GM21390 (cell line): ENCODE results near the gene UMODL1.

Source experiments
- ATAC-seq: cut with Tn5 transposase; IDR thresholded peaks from one replicate; pipeline ENCODE4 v1.9.1; 2021; ENCODE audit not compliant: unreplicated experiment

The UMODL1 gene

DNA sequence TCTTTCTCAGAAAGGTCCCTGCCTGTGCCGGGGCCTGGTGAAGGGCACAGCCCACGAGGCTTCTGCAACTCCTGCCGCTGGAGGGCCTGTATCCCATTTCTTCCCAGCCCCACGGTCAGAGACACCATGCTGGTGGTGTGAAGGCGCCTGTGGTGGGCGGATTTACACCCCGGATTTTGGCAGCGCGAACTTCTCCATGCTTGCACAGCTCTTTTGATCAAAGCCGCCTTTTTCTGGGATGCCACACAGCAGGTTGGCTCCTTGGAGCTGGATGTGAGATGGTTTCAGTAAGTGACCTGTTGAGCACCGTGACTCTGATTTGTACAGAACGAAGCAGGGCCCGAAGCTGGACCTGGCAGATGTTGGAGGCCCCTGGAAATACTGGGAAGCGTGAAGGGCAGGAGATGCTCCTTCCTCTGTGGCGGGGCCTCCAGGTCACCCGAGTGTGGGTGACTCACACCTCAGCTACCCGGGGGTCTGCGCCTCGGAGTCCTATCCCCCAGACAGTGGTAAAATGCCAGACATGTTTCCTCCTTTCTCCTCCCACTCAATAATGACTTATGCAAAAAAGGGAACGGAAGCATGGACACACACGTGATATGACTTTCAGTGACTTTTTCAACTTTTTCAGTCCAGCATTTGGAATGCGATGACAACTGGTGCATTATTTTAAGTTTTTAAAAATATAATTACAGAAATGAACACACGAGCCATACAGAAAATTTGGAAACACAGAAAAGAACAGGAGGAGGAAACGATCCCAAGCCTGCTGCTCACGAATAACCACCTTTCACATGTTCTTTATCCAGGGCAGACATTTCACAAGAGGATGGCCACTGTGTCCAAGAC is 9.0 kb downstream of the UMODL1 start:
- no peak for ATAC-seq

DNA sequence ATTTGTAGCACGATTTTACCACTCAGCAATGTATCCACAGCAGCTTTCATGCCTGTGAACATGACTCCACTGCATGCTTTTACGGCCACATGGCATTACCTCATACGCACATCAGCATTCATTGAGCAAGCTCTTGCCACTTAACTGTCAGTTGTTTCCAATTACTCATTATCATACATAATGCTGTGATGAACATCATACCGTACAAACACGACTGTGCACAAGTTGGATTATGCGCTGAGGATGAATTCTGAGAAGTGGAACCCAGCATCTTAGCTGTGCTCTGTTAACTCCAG is 9.6 kb downstream of the UMODL1 start:
- ATAC-seq: no peak

DNA sequence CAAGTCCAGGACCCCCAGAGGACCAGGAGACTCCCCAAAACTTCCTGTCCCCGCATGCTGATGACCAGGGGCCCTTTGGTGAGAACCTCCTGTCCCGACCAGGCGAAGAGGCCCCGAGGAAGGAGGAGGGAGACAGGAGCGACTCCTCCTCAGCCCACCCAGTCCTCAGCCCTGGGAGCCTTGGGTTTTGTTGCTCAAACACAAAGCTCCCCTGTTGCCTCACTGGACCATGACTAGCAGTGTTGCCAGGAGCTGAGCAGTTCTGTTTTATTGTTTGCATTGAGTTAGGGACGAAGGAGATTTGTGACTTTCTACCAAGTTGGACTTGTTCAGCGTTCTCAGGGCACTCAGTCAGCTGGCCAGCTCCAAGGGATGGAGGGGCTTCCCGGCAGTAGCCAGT is 10.0 kb downstream of the UMODL1 start:
- no peak for ATAC-seq

DNA sequence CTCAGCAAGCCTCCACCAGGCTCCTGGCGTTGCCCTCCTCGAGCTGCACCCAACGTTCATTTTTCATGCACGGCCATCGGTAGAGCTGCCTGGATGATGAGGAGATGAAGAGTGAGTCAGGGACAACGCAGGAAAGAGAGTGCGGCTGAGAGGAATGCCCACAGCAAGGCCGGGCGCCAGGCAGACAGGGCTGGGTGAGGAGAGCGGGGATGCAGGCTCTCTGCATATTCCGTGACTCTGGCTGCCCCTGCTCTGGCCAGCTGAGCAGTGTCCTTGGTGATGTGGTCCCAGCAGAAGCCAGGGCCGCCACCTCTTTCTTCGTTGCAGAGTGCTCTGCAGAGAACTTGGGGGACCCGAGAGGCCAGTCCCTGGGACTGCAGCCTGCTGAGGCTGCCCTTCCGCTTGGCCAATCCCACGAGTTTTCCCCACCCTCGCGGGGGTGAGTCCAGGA is 10.8 kb downstream of the UMODL1 start:
- ATAC-seq: no peak

DNA sequence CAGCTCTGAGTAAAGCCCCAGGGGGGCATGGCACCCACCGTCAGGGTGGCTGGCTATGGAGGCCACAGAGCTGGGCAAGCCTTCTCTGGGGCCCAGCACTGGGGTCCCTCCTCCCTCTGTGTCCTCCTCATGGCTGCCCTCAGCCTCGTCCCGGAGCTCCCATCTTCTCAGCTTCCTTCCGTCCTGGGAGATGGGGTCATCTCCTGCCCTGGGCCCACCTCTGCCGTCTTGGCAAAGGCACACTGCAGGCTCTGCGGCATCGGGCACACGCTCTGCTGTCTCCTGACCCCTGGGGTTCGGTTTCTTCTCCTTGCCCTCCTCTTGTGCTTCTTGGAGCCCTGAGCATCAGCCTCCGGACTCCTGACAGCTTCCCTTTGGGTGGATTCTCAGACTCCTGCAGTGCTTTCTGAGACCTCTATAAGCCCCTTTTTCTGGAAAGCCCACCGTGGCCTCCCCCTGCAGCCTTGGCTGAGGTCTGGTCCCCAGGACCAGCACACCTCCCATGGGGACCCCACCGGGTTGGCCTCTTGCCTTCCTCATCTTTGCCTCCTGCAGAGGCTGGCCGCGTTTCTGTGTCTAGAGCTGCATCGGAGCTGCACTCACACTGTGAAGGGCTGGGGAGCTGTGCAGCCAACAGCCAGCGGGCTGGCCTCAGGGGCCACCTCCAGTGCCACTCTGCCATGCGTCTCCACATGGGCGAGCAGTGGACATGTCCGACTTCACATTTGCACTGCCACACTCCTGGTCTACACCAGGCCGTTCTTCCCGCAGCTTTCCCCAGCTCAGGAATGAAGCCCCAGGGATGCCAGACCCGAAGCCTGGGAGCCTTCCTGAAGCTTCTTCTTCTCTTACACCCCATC is 11.6 kb downstream of the UMODL1 start:
- ATAC-seq: no peak

DNA sequence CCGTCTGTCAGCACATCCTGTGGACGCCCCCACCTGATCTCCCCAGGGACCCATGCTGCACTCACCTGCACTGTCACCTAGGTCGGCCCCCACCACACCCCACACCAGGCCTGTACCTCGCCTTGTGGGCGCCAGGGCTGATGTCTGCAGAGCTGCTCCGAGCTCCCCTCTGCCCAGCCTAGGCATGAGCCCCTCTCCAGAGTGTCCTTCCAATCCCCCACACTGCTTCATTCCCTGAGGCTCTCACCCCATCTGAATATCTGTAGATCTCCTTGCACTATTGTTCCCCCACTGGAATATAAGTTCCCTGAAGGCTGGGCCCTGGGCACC is 12.2 kb downstream of the UMODL1 start:
- no peak for ATAC-seq

DNA sequence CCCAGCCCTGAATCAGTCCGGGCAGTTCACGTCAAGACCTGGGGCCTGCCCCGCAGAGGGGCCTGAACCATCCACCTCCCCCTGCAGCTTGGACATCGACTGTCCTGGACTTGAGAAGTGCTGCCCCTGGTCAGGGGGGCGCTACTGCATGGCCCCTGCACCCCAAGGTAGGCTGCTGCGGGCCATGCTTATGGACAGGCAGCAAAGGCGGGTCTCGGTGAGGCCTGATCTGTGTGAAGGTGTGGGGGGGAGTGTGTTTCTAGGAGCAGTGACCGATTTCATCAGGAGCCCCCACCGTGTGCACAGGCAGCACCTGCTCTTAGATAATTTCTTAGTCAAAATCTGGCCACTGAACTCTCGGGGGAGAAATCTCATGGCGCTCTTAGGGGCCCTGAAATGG is 13.0 kb downstream of the UMODL1 start:
- no peak for ATAC-seq

DNA sequence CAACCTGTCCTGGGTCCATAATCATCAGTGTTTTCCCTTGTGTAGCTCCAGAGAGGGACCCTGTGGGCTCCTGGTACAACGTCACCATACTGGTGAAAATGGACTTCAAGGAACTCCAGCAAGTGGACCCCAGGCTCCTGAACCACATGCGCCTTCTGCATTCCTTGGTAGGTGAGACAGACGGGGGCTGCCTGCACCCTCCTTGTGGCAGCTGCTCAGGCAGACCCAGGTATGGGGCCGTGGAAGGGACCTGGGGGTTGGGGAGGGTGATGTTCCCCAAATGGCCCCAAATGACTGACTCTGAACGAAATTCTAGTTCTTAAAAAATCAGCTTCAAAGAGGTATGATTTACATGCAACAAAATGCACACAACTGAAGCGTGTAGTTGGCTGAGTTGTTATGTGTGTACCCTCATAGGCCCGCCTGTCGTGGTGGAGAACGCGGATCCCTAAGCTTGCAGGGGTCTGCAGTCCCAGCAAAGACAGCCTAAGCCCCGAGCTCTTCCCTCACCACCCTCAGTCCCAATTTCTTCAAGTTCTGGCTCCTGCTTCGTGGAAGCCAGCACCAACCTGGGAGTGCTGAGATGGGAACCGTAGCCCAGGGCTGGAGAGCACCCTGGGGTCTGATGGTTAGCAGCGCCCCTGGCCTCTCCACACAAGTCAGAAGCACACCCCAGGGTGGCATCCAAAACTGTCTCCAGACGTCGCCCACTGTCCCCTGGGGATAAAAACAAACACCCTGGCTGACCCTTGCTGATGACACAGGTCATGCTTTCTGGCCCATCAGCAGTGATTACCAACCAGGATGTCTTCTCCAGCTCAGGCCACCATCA is 14.3 kb downstream of the UMODL1 start:
- no peak for ATAC-seq

DNA sequence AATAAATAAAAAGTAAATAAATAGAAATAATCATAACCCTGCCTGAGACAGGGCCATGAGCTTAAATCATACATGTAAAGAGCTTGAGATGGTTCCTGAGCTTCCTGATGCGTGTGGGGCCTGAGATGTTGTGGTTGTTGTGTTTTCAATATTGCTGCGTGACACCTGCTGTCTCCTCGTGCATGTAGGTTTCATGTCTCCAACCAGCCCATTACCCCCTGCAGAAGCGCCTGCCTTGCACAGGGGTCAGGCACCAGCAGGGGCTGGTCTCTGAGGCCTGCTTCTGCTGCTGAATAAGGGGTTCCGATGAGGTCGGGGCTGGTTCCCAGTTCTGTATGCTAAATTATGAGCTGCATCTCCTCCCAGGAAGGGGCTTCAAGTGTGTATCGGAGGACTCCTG is 15.9 kb downstream of the UMODL1 start:
- ATAC-seq: no peak

DNA sequence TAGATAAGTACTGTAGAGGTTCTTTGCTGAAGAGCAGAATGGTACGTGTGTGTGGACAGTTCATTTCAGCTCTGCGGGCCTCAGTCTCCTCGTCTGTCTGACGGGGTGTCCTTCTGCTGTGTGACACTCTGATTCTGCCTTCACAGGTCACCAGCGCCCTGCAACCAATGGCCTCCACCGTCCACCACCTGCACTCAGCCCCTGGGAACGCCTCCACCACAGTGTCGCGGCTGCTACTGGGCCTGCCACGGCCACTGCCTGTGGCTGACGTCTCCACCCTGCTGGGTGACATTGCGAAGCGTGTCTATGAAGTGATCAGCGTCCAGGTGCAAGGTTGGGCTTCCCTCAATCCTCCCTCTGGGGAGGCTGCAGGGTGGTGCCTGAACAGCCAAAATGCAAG is 17.0 kb downstream of the UMODL1 start:
- no peak for ATAC-seq

DNA sequence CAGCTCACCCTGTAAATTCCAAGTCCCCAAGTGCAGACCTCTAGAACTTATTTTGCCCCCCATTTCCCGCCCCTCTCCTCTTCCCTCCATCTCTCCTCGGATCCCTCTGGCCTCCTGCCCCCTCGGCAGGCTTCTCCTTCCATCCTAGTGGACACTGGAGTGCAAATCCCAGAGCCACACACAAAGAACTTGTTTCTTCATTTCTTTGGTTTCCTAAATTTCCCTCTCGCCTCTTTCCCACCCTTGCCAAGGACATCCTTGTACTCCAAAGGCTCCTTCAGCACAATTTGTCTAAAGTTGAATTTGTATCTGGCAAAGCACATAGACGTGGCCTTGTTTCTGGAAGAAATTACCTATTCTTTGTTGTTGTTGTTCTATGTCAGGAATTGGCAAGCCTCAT is 17.5 kb downstream of the UMODL1 start:
- ATAC-seq: no peak

DNA sequence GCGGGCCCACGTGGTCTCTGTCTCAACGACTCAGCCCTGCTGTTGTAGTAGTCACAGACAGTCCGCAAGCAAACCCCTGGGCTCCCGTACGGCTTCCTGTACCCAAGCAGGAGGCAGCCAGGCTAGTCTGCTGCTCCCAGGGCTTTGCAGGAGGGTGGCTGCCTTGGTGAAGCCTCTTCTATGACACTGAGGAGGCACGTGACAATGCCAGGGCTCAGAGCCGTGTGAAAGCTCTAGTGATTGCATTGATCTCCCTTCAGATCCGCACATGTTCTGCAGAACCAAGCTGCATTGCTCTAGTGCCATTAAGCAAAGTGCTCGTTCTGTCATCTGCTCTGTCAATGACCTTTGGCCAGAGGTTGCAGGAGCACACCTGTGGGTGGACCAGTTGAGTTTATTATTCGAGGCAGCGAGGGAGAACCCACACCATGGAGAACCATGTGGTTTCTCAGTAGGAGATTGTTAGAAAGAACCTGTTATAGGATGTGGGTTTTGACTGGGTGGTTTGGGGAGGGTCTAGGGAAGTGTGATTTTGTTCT is 18.0 kb downstream of the UMODL1 start:
- ATAC-seq: no peak

DNA sequence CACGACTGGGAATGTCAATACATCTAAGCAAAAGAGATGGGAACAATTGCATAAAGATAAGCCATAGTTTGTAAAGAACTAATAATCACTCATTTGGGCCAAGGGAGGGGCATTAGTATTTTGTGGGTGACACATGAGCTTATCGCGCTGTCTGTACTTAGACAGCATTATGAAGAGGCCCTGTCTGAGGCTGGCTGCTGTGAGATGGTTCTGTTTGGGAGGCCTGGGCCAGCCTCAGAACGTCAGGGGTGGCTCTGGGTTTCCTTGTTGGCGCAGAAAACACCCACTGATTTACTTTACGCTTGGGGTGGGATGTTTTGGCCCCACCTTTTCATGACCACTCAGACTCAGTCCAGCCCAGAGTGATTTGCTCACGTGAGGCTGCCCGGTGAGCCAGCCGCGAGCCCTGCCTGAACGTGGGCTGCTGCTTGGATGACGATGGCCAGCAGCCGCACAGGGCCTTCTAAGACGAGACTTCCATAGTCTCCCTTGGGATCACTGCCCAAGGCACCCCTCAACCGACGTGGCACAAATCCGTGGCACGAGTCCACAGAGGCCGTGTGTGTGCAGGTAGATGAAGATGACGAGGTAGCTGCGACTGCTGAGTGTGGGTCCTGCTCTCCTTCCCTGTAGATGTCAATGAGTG is 18.7 kb downstream of the UMODL1 start:
- ATAC-seq: no peak

DNA sequence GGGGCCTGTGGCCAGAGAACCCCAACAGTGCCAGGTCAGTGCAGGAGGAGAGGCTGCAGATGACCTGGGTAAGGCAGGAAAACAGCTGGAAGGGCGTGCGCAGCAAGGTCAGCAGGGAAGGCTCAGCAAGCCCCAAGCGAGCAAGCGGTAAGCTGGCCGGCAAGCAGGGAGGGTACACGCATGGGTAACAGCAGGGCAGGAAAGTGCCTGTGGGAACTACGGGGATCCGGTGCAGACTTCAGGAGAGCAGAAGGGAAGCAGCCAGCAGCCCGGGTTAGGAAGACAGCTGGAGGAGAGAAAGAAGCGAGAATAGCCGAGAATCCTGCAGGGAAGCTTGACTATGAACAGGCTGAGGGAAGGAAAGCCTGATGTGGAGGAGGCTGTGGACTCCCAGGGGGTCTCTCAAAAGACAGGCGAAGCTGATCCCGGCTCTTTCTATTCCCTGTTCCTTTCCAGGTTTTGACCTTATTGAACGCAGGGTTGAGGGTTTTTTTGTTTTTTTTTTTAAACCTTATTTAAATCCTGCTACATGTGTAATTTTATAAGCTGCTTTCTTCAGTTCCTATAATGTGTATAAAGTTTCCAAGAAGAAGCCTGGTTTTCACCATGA is 20.9 kb downstream of the UMODL1 start:
- ATAC-seq: no peak

DNA sequence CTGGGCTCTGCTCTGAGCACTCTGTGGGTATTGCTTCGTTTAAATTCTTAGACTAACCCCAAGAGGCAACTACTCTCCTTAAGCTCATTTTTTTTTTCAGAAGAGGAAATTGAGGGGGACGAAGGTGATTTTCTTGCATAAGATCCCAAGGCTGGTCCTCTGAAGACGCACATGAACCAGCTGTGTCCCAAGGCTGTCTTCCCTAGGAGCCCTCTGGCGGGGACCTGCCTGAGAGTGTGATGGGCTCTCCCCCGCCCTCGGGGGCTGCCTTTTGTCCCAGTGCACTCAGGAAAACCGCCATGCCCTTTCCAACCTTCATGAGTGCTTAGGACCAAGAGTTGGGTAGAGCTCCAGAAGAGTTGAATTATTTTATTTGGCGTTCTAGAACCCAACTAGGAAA is 21.7 kb downstream of the UMODL1 start:
- ATAC-seq: no peak

DNA sequence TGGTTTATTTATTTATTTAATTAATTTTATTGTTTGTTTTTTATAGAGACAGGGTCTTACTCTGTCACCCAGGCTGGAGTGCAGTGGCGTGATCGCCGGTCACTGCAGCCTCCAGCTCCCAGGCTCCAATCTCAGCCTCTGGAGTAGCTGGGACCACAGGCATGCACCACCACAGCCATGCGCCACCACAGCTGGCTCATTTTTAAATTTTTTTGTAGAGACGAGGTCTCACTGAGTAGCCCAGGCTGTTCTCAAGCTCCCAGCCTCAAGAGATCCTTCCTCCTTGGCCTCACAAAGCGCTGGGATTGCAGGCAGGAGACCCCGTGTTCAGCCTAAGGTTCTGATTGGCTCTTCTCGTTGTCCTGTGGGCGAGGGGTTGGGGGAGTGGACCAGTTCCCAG is 22.1 kb downstream of the UMODL1 start:
- ATAC-seq: no peak

DNA sequence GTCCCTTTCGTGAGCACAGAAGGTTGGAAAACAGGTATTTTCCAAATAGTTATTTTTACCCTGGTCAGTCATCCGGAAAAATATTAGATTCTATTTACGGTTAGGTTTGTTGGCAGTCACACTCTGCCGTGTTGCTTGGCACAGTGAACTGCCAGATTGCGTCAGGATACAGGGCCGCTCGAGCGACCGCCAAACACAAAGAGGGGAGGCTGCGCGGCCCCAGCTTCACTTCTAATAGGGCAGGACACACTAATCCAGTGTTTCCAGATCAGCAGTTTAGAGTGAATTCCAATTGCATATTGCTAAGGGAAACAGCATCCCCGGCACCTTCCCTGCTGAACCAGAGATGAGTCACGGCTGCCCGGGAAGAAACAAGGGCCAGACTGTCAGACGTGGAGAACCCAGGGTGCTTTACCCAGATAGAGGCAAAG is 22.9 kb downstream of the UMODL1 start:
- no peak for ATAC-seq

DNA sequence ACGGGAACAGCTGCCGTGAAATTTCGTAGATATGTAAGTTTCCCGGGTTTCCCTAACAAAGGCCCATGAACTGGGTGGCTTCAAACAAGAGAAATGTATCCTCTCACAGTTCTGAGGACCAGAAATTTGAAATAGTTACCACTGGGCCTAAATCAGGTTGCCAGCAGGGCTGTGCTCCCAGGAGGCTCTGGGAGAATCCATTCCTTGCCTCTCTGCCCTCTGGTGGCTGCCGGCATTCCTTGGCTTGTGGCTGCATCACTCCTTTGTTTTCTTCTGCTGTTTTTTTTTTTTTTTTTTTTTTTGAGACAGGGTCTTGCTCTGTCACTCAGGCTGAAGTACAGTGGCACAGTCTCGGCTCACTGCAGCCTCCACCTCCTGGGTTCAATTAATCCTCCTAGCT is 23.7 kb downstream of the UMODL1 start:
- no peak for ATAC-seq

DNA sequence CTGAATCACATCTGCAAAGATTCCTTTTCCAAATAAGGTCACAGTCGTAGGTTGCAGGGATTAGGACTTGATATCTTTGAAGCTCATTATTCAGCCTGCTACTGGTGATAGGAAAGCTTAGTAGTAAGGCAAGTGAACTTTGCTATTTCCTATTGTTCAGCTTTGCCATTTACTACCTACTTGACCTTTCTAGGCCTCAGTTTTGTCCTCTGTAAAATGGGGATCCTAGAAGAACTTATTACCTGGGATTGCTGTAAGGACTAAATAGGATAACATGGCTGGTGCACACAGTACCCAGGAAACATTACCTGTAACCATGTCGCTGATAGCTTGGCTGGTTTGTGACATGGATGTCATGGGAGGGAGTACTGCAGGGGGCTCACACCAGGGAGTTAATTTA is 24.5 kb downstream of the UMODL1 start:
- ATAC-seq: no peak

DNA sequence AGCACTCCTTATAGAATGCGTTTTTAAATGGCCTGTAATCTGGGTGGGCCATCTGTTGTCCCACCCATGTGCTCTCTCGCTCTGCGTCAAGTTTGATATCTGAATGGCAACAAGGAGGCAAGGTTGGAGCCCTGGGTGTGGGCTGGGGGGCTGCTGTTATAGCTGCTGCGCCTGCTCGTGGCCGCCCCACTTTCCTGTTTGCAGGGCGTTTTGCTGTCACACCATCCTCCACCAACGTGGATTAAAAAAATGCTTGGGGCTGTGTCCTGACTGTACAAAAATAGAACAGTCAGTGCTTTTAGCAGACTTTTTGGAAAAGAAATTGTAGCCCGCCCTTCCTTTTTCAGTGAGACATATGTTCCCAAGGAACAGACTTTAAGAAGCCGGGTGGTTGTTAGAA is 25.4 kb downstream of the UMODL1 start:
- ATAC-seq: no peak
